Liver (tissue), 9 donors: ENCODE data around the gene EYA4. TPM values are rescaled to one million over a fixed set of nuclear protein-coding genes. Genes with fewer than 3 reads are reported as not detected.

Experiments used
- DNase-seq: peaks from one replicate; pipeline ENCODE4 v3.0.0-alpha.2; 2017; ENCODE audit warnings: low spot score
- H3K27ac ChIP-seq, 2 donors: one replicate each; pipeline ENCODE4 v1.7.0; 2013; ENCODE audit warnings: inconsistent platforms in 2 of 2, low read length in 2 of 2, control low read depth in 1 of 2, low read depth in 1 of 2, mild to moderate bottlenecking in 1 of 2
- H3K27me3 ChIP-seq, 4 donors: one replicate each; pipeline versions ENCODE4 v1.6.1 to v1.7.0; 2013; ENCODE audit warnings: low read length in 3 of 4, inconsistent platforms in 1 of 4, mild to moderate bottlenecking in 1 of 4, moderate library complexity in 1 of 4; ENCODE audit not compliant: control insufficient read depth in 4 of 4, insufficient read depth in 4 of 4
- H3K36me3 ChIP-seq, 4 donors: one replicate each; pipeline versions ENCODE4 v1.6.1 to v1.7.0; 2013; ENCODE audit warnings: low read length in 3 of 4, mild to moderate bottlenecking in 3 of 4, low read depth in 1 of 4, moderate library complexity in 1 of 4; ENCODE audit not compliant: control insufficient read depth in 4 of 4, insufficient read depth in 3 of 4
- H3K4me1 ChIP-seq, 4 donors: one replicate each; pipeline versions ENCODE4 v1.6.1 to v1.7.0; 2013; ENCODE audit warnings: low read length in 3 of 4, mild to moderate bottlenecking in 3 of 4, moderate library complexity in 1 of 4; ENCODE audit not compliant: control insufficient read depth in 4 of 4, insufficient read depth in 4 of 4
- H3K4me3 ChIP-seq, 3 donors: one replicate each; pipeline versions ENCODE4 v1.6.1 to v1.7.0; 2013; ENCODE audit warnings: low read length in 3 of 3, control low read depth in 1 of 3, low read depth in 1 of 3, mild to moderate bottlenecking in 1 of 3
- H3K9ac ChIP-seq, 2 donors: one replicate each; pipeline ENCODE4 v1.7.0; 2013; ENCODE audit warnings: low read length in 2 of 2, mild to moderate bottlenecking in 2 of 2, moderate library complexity in 2 of 2, control low read depth in 1 of 2, low read depth in 1 of 2
- H3K9me3 ChIP-seq, 4 donors: one replicate each; pipeline versions ENCODE4 v1.6.1 to v1.7.0; 2013; ENCODE audit warnings: low read length in 3 of 4; ENCODE audit not compliant: control insufficient read depth in 4 of 4
- ATF3 ChIP-seq: IDR thresholded peaks from 2 replicates; pipeline ENCODE4 v1.6.1; 2016; ENCODE audit warnings: antibody characterized with exemption
- CTCF ChIP-seq: fragments of 150-350 bp; IDR thresholded peaks from 2 replicates; pipeline ENCODE4 v1.5.1; 2017; ENCODE audit warnings: improper control_type of control experiment, low read depth, low read length; ENCODE audit not compliant: missing input control
- EGR1 ChIP-seq, 2 donors: IDR thresholded peaks; 2 replicates each; pipeline ENCODE4 v1.6.1; 2016 to 2018; ENCODE audit warnings: antibody characterized with exemption in 2 of 2, low read depth in 2 of 2
- FOXA1 ChIP-seq: IDR thresholded peaks from 2 replicates; pipeline ENCODE4 v1.6.1; 2016; ENCODE audit warnings: antibody characterized with exemption
- FOXA2 ChIP-seq: IDR thresholded peaks from 2 replicates; pipeline ENCODE4 v1.6.1; 2016; ENCODE audit warnings: antibody characterized with exemption
- GABPA ChIP-seq, 2 donors: IDR thresholded peaks in 1 of 2; conservative IDR thresholded peaks in 1 of 2; 2 replicates each; pipeline ENCODE4 v1.6.1; 2016; ENCODE audit warnings: antibody characterized with exemption in 2 of 2, mild to moderate bottlenecking in 1 of 2, moderate library complexity in 1 of 2
- HNF4A ChIP-seq, 2 donors: conservative IDR thresholded peaks; 2 replicates each; pipeline ENCODE4 v1.6.1; 2016; ENCODE audit warnings: antibody characterized with exemption in 2 of 2, mild to moderate bottlenecking in 2 of 2
- HNF4G ChIP-seq: IDR thresholded peaks from 2 replicates; pipeline ENCODE4 v1.6.1; 2016; ENCODE audit warnings: antibody characterized with exemption
- JUND ChIP-seq, 2 donors: IDR thresholded peaks; 2 replicates each; pipeline ENCODE4 v1.6.1; 2016; ENCODE audit warnings: antibody characterized with exemption in 2 of 2
- NR2F2 ChIP-seq: IDR thresholded peaks from 2 replicates; pipeline ENCODE4 v1.6.1; 2016; ENCODE audit warnings: antibody characterized with exemption
- RAD21 ChIP-seq, 2 donors: IDR thresholded peaks; 2 replicates each; pipeline ENCODE4 v1.6.1; 2016; ENCODE audit warnings: antibody characterized with exemption in 2 of 2, mild to moderate bottlenecking in 2 of 2
- RXRA ChIP-seq, 2 donors: IDR thresholded peaks; 2 replicates each; pipeline ENCODE4 v1.6.1; 2017 to 2018; ENCODE audit warnings: antibody characterized with exemption in 2 of 2, mild to moderate bottlenecking in 1 of 2
- SP1 ChIP-seq: IDR thresholded peaks from 2 replicates; pipeline ENCODE4 v1.6.1; 2018; ENCODE audit warnings: antibody characterized with exemption, mild to moderate bottlenecking
- TAF1 ChIP-seq: conservative IDR thresholded peaks from 2 replicates; pipeline ENCODE4 v1.6.1; 2016; ENCODE audit warnings: antibody characterized with exemption, mild to moderate bottlenecking
- YY1 ChIP-seq: IDR thresholded peaks from 2 replicates; pipeline ENCODE4 v1.6.1; 2016; ENCODE audit warnings: antibody characterized with exemption, mild to moderate bottlenecking
- ZBTB33 ChIP-seq: IDR thresholded peaks from 2 replicates; pipeline ENCODE4 v1.6.1; 2016; ENCODE audit warnings: antibody characterized with exemption
- WGBS: extraction: QIAGEN DNeasy Blood & Tissue Kit; methylation state at CpG from one replicate; pipeline ENCODE4 v1.1.7; 2013; 5-methylcytosine and 5-hydroxymethylcytosine counted together
- polyA plus RNA-seq, 2 donors: library from polyadenylated mRNA; stranded (reverse) in 1 of 2; unstranded in 1 of 2; fragments of 200-250 nt in 1 of 2; fragments of >200 nt in 1 of 2; fragmentation: Nextera tagmentation in 1 of 2; extraction: Ambion mirVana in 1 of 2; gene quantifications; one replicate each; pipeline versions ENCODE4 v1.2.1 to v1.2.3, GENCODE V29; 2013 to 2015
- total RNA-seq, 2 donors: library from RNA; depleted of rRNA; stranded (reverse); fragments of >200 nt; gene quantifications; one replicate each; pipeline ENCODE4 v1.2.3, GENCODE V29; 2014
- TF ChIP-seq, protein P1 (sequence below): IDR thresholded peaks from 2 replicates; pipeline ENCODE4 v1.6.1; 2016; ENCODE audit warnings: antibody characterized with exemption
- TF ChIP-seq, protein P2 (sequence below): IDR thresholded peaks from 2 replicates; pipeline ENCODE4 v1.6.1; 2016; ENCODE audit warnings: antibody characterized with exemption, mild to moderate bottlenecking
- donor health status: healthy.
- donor health status: healthy.
- donor health status: healthy.
- donor health status: healthy.
- donor health status: healthy.

Gene EYA4
- total and polyA plus RNA-seq, 4 donors, result 0.05 to 0.50 TPM; not detected in 2

DNA sequence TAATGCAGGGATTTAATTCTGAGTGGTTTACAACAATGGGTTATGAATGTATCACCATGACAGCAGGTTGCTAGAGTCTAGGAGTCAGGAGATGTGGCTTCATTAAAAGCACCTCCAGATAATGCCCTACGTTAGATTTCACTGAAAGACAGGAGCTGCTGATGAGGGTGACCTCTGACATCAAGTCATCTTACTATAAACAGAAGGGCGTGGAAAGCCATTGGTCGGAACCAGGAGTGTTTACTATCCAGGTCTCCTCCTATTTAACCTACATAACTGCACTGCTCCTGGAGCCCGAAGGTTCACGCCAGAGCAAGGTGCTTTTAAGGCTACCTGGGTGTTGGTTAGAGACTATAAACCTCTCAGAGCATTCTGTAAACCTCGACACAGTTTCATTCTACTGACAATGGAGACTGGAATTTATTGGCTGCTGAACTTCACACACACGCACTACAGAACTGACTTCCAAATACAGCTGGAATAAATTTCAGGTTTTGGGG lies 128.7 kb downstream of the EYA4 start:
- Histone ChIP-seq H3K27ac (no peak overlapping the region), H3K9me3 (no peaks in the 10 kb centered on the region), H3K9ac (no peak overlapping the region), H3K4me1 (no peaks in the 10 kb centered on the region), H3K4me3 (no peak overlapping the region), H3K27me3 (no peaks in the 10 kb centered on the region), H3K36me3 (no peaks in the 10 kb centered on the region)
- WGBS, result 49% methylated on average over 7 of the region's 7 CpGs
- no peak for TF ChIP-seq HNF4G
- TF ChIP-seq HNF4A (conservative IDR thresholded peaks at IDR 0.05), result no peak
- no peak for TF ChIP-seq RAD21 (IDR thresholded peaks at IDR 0.05)
- no peak for TF ChIP-seq JUND (IDR thresholded peaks at IDR 0.05)
- TF ChIP-seq GABPA (IDR thresholded peaks at IDR 0.05 in 1 of 2, conservative IDR thresholded peaks at IDR 0.05 in 1 of 2), result no peak
- TF ChIP-seq FOXA2, result no peak
- no peak for TF ChIP-seq ZBTB33
- no peak for TF ChIP-seq SP1
- TF ChIP-seq FOXA1, result no peak
- TF ChIP-seq YY1, result no peak
- TF ChIP-seq CTCF, result no peak
- no peak for TF ChIP-seq TAF1
- TF ChIP-seq, protein P1, sequence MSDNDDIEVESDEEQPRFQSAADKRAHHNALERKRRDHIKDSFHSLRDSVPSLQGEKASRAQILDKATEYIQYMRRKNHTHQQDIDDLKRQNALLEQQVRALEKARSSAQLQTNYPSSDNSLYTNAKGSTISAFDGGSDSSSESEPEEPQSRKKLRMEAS, result no peak
- TF ChIP-seq, protein P2, sequence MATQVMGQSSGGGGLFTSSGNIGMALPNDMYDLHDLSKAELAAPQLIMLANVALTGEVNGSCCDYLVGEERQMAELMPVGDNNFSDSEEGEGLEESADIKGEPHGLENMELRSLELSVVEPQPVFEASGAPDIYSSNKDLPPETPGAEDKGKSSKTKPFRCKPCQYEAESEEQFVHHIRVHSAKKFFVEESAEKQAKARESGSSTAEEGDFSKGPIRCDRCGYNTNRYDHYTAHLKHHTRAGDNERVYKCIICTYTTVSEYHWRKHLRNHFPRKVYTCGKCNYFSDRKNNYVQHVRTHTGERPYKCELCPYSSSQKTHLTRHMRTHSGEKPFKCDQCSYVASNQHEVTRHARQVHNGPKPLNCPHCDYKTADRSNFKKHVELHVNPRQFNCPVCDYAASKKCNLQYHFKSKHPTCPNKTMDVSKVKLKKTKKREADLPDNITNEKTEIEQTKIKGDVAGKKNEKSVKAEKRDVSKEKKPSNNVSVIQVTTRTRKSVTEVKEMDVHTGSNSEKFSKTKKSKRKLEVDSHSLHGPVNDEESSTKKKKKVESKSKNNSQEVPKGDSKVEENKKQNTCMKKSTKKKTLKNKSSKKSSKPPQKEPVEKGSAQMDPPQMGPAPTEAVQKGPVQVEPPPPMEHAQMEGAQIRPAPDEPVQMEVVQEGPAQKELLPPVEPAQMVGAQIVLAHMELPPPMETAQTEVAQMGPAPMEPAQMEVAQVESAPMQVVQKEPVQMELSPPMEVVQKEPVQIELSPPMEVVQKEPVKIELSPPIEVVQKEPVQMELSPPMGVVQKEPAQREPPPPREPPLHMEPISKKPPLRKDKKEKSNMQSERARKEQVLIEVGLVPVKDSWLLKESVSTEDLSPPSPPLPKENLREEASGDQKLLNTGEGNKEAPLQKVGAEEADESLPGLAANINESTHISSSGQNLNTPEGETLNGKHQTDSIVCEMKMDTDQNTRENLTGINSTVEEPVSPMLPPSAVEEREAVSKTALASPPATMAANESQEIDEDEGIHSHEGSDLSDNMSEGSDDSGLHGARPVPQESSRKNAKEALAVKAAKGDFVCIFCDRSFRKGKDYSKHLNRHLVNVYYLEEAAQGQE, result no peak
- TF ChIP-seq ATF3, result no peak
- TF ChIP-seq RXRA (IDR thresholded peaks at IDR 0.05), result no peak
- TF ChIP-seq EGR1 (IDR thresholded peaks at IDR 0.05; ENCODE audit: low read depth in 2 of 2), result no peak
- no peak for DNase-seq

DNA sequence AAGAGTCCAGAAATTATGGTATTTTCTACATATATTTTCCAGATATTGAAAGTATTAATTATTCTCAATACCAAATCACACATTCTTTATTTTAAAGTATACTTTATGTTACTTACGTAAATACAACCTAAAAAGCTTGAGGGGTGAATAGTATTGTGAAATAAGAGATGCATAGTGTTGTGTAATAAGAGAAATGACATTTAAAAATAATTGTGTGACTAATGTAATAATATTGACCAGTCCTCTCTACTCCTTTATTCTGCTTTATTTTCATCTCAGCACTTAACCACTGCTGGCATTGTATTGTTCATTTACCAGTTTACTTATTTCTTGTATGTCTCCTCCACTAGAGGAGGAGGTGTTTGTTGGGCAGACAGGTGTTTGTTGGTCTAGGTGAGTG lies 135.6 kb downstream of the EYA4 start:
- Histone ChIP-seq H3K27me3 (peaks cover 0 to 4% (median 0%) of the 10 kb centered on the region in 4 donors), H3K27ac (no peak overlapping the region), H3K4me1 (no peaks in the 10 kb centered on the region), H3K9me3 (no peaks in the 10 kb centered on the region), H3K9ac (no peak overlapping the region), H3K36me3 (no peaks in the 10 kb centered on the region), H3K4me3 (no peak overlapping the region)
- 89% methylated on average over 1 of the region's 1 CpG for WGBS
- DNase-seq, result no peak
- TF ChIP-seq RAD21 (IDR thresholded peaks at IDR 0.05) (no peak), YY1 (no peak), NR2F2 (no peak), CTCF (no peak), RXRA (IDR thresholded peaks at IDR 0.05) (no peak), FOXA2 (no peak), HNF4G (no peak), FOXA1 (no peak), GABPA (IDR thresholded peaks at IDR 0.05 in 1 of 2, conservative IDR thresholded peaks at IDR 0.05 in 1 of 2) (no peak), SP1 (no peak), ZBTB33 (no peak), ATF3 (no peak), TAF1 (no peak), JUND (IDR thresholded peaks at IDR 0.05) (no peak), HNF4A (conservative IDR thresholded peaks at IDR 0.05) (no peak), EGR1 (IDR thresholded peaks at IDR 0.05; ENCODE audit: low read depth in 2 of 2) (no peak)
